HepG2 (cell line): Measurements from ENCODE around the gene OSBPL5. TPM values are rescaled to one million over a fixed set of nuclear protein-coding genes. Genes with fewer than 3 reads are reported as not detected.

Experiments used
- ATAC-seq: fragments of 200-7000 bp; cut with Tn5 transposase; 3 replicates; pipeline ENCODE4 v1.9.1; 2020; ENCODE audit warnings: mild to moderate bottlenecking, moderate library complexity
- BruUV-seq: library from RNA; stranded (reverse); fragments of 400-500 nt; replicated peaks from 2 replicates; lab custom pipeline; 2021; lab: Mats Ljungman, UMichigan
- CTCF ChIA-PET: fragments of 300-600 bp; formaldehyde crosslinking; extraction: SDS; loops from one replicate; lab custom pipeline; 2021; ENCODE audit warnings: low total read pairs, inconsistent platforms, low intra/inter-chr PET ratio; lab: Yijun Ruan, JAX
- POLR2A ChIA-PET: fragments of 350-600 bp; sonication (Branson Sonifier 250); formaldehyde crosslinking; loops from one replicate; lab custom pipeline; 2020; ENCODE audit warnings: antibody characterized with exemption, inconsistent platforms; lab: Yijun Ruan, JAX
- DNase-seq: peaks from one replicate; pipeline ENCODE4 v3.0.0-alpha.2; 2015; ENCODE audit warnings: low spot score
- FAIRE-seq: peaks from 3 replicates; lab custom pipeline; 2011; peaks lifted over from hg19 to GRCh38; lab: Jason Lieb, UNC
- H2AFZ ChIP-seq: one replicate; pipeline ENCODE4 v1.6.1; 2011; ENCODE audit warnings: low read length, inconsistent platforms
- H3K27ac ChIP-seq: fragments of 300-600 bp; 3 replicates; pipeline ENCODE4 v1.8.0; 2011; ENCODE audit warnings: mixed run types, mild to moderate bottlenecking, mixed read lengths, low read length, inconsistent platforms; ENCODE audit not compliant: insufficient read depth; ENCODE audit errors: extremely low read length
- H3K27me3 ChIP-seq, 2 experiments: fragments of 200-600 bp in 1 of 2; 2 replicates in 1 of 2; 3 replicates in 1 of 2; pipeline versions ENCODE4 v1.6.0 to v1.8.0; 2011; ENCODE audit warnings: low read length in 2 of 2, mild to moderate bottlenecking in 2 of 2, moderate library complexity in 2 of 2, inconsistent platforms in 1 of 2; ENCODE audit not compliant: insufficient read depth in 2 of 2, control insufficient read depth in 1 of 2
- H3K36me3 ChIP-seq, 2 experiments: fragments of 200-600 bp in 1 of 2; replicated peaks in 1 of 2; 2 replicates in 1 of 2; 3 replicates in 1 of 2; pipeline versions ENCODE4 v1.5.1 to v1.8.0; 2011; ENCODE audit warnings: low read length in 2 of 2, inconsistent platforms in 1 of 2; ENCODE audit not compliant: insufficient read depth in 2 of 2, control insufficient read depth in 1 of 2
- H3K4me1 ChIP-seq: 2 replicates; pipeline ENCODE4 v1.5.1; 2012; ENCODE audit warnings: low read length, inconsistent platforms; ENCODE audit not compliant: insufficient read depth
- H3K4me2 ChIP-seq: 2 replicates; pipeline ENCODE4 v1.6.0; 2011; ENCODE audit warnings: low read depth, low read length, inconsistent platforms
- H3K4me3 ChIP-seq, 3 experiments: fragments of 200-600 bp in 1 of 3; sonication (generic), shearing (Covaris generic) in 1 of 3; replicated peaks in 1 of 3; 2 replicates each; pipeline ENCODE4 v1.5.1; 2011 to 2016; ENCODE audit warnings: low read length in 3 of 3, inconsistent platforms in 2 of 3, low read depth in 2 of 3, mild to moderate bottlenecking in 2 of 3, control low read depth in 1 of 3, mixed read lengths in 1 of 3; ENCODE audit not compliant: insufficient read depth in 1 of 3
- H3K79me2 ChIP-seq: one replicate; pipeline ENCODE4 v1.6.1; 2011; ENCODE audit warnings: low read length, inconsistent platforms; ENCODE audit not compliant: insufficient read depth
- H3K9ac ChIP-seq: 2 replicates; pipeline ENCODE4 v1.6.0; 2011; ENCODE audit warnings: mild to moderate bottlenecking, low read depth, low read length, inconsistent platforms; ENCODE audit not compliant: insufficient read depth
- H3K9me3 ChIP-seq: 2 replicates; pipeline ENCODE4 v1.5.1; 2012; ENCODE audit warnings: mild to moderate bottlenecking, low read length
- H4K20me1 ChIP-seq: 2 replicates; pipeline ENCODE4 v1.6.0; 2011; ENCODE audit warnings: inconsistent platforms, mild to moderate bottlenecking, low read length, moderate library complexity; ENCODE audit not compliant: insufficient read depth
- EHMT2 ChIP-seq: fragments of 200-600 bp; sonication (generic); IDR thresholded peaks from 2 replicates; pipeline ENCODE4 v1.7.0; 2017; ENCODE audit warnings: antibody characterized with exemption, low read depth, low read length, borderline replicate concordance
- ERF ChIP-seq: IDR thresholded peaks from 2 replicates; pipeline ENCODE4 v1.6.1; 2018; ENCODE audit warnings: missing biosample characterization, missing genetic modification reagents
- ETV5 ChIP-seq: IDR thresholded peaks from 2 replicates; pipeline ENCODE4 v1.6.1; 2018; ENCODE audit warnings: missing biosample characterization, missing genetic modification reagents, inconsistent platforms, borderline replicate concordance
- ZNF337 ChIP-seq: sonication (generic); formaldehyde crosslinking; IDR thresholded peaks from 2 replicates; pipeline ENCODE4 v1.5.1; 2020; ENCODE audit warnings: missing genetic modification reagents, low read depth, mild to moderate bottlenecking, borderline replicate concordance
- ZSCAN25 ChIP-seq: sonication (generic); formaldehyde crosslinking; IDR thresholded peaks from 2 replicates; pipeline ENCODE4 v1.8.0; 2022; ENCODE audit warnings: mild to moderate bottlenecking, missing genetic modification reagents
- WGBS: methylation state at CpG from one replicate; pipeline ENCODE4 v1.1.6; 2017; ENCODE audit warnings: low lambda C conversion rate; 5-methylcytosine and 5-hydroxymethylcytosine counted together
- in situ Hi-C: cut with HindIII; loops from 2 replicates; pipeline ENCODE4 v1.10.0; 2017; ENCODE audit warnings: low pct_unique_long_range_greater_than_20kb; ENCODE audit not compliant: extremely low pct_ligation_motif_present
- intact Hi-C: fragments of 100-400 bp; cut with micrococcal nuclease; formaldehyde crosslinking; loops from one replicate; pipeline ENCODE4 v1.10.0; 2022; ENCODE audit not compliant: unreplicated experiment
- polyA plus RNA-seq, 8 experiments: library from polyadenylated mRNA; depleted of rRNA in 3 of 8; stranded (reverse) in 7 of 8; unstranded in 1 of 8; fragments of >200 nt; fragmentation: Illumina TruSeq in 4 of 8; extraction: Trizol in 4 of 8; gene quantifications; 2 replicates each; pipeline versions ENCODE4 v1.2.1 to v1.2.3, GENCODE V29; 2011 to 2016; ENCODE audit warnings: low read depth in 4 of 8, missing spikeins in 1 of 8, mixed read lengths in 1 of 8; ENCODE audit not compliant: insufficient read depth in 1 of 8
- total RNA-seq, 5 experiments: library from RNA; depleted of rRNA; stranded (reverse); fragments of >200 nt; fragmentation: Illumina TruSeq; extraction: Trizol; gene quantifications; 2 replicates each; pipeline ENCODE4 v1.2.3, GENCODE V29; 2016; ENCODE audit warnings: low read depth in 1 of 5
- TF ChIP-seq, protein P1 (sequence below): sonication (generic); formaldehyde crosslinking; IDR thresholded peaks from 2 replicates; pipeline ENCODE4 v1.4.0; 2020; ENCODE audit warnings: missing genetic modification reagents

Gene OSBPL5
- total and polyA plus RNA-seq, 2 of the 13 experiments (the other 11 are each of a cell fraction or from before 2014, with no cell fraction given) = not detected

DNA sequence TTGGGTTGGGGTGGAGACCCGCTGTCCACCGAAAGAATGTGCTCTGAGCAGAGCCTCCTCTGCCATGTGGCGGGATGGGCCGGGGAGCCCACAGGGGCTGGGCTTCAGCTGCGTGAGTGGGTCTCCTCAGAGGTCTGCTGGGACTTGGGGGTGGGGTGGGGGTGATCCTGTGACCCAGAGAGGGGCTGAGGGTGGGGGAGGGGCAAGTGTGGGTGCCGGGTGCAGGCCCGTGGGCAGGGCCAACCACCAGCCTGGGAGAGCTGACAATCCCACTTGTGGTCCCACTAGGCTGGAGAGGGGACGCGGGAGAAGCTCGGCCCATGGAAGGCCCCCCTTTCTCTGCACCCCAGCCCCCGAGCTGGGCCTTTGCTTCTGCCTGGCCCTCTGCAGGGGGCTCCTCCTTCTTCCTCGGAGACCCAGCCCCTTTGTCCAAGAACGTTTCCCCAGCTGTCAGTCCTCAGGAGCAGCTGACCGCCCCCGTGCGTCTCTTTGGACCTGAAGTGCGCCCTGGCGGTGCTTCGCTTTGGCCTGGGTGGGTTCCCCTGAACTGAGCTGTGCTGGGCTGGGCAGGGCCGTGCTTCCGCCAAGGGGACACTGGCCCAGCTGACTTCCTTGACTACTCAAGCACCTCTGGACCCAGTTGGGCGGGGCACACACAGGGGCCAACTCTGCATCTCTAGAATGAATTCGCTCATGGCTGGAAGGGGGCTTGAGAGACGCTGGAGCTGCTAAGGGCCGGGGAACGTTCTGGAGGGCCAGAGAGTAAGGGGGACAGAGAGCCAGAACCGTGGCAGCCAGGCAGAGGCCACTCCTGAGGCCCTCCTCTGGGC, 30.2 kb downstream of the OSBPL5 start:
- H3K4me3 ChIP-seq = no peak overlapping the region
- no peaks in the 10 kb centered on the region for H3K9me3 ChIP-seq
- WGBS = 64% methylated on average over 8 of the region's 27 CpGs
- no peaks in the 10 kb centered on the region for H3K4me1 ChIP-seq
- BruUV-seq = no TSS peak
- H4K20me1 ChIP-seq = no peaks in the 10 kb centered on the region; the same call in 1 of the 2 replicates
- no peak overlapping the region for H3K4me2 ChIP-seq
- FAIRE-seq (no peak), DNase-seq (no peak), ATAC-seq (no peak)
- in situ Hi-C loops = no loop called here
- no peak overlapping the region for H3K9ac ChIP-seq
- peaks cover 3 to 43% of the 10 kb centered on the region in 2 experiments; a peak in 4 of 5 replicates for H3K27me3 ChIP-seq
- no peaks in the 10 kb centered on the region for H3K36me3 ChIP-seq
- TF ChIP-seq ETV5 (no peak), EHMT2 (no peak), ZSCAN25 (CRISPR knock-in tag) (no peak), ERF (CRISPR knock-in tag) (no peak), ZNF337 (CRISPR knock-in tag) (no peak)
- TF ChIP-seq, protein P1, sequence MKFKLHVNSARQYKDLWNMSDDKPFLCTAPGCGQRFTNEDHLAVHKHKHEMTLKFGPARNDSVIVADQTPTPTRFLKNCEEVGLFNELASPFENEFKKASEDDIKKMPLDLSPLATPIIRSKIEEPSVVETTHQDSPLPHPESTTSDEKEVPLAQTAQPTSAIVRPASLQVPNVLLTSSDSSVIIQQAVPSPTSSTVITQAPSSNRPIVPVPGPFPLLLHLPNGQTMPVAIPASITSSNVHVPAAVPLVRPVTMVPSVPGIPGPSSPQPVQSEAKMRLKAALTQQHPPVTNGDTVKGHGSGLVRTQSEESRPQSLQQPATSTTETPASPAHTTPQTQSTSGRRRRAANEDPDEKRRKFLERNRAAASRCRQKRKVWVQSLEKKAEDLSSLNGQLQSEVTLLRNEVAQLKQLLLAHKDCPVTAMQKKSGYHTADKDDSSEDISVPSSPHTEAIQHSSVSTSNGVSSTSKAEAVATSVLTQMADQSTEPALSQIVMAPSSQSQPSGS (CRISPR knock-in tag) = no peak
- intact Hi-C loops = no loop called here
- POLR2A ChIA-PET = no interaction called here
- CTCF ChIA-PET = no interaction called here
- H3K27ac ChIP-seq = no peak overlapping the region
- no peak overlapping the region for H2AFZ ChIP-seq
- H3K79me2 ChIP-seq = no peaks in the 10 kb centered on the region
